Fibroblast of pulmonary artery (primary cell): ENCODE results near the gene PCLO.

Source experiments
- DNase-seq: peaks from one replicate; pipeline ENCODE4 v3.0.0-alpha.2; 2010; ENCODE audit warnings: low read depth
- H3K4me3 ChIP-seq: replicated peaks from 2 replicates; pipeline ENCODE4 v1.5.1; 2011; ENCODE audit warnings: low read depth, mild to moderate bottlenecking, control low read depth, low read length, moderate library complexity
- CTCF ChIP-seq: IDR thresholded peaks from 2 replicates; pipeline ENCODE4 v1.5.1; 2011; ENCODE audit warnings: mild to moderate bottlenecking, control low read depth, low read length, inconsistent platforms; ENCODE audit errors: missing control alignments

Gene PCLO

GRCh38 chr7:83156006-83156405, 6.7 kb downstream of the PCLO start:
- TF ChIP-seq CTCF: no peak
- no peak for DNase-seq

GRCh38 chr7:83155407-83155806, 7.3 kb downstream of the PCLO start:
- no peak for TF ChIP-seq CTCF
- no peak overlapping the region for H3K4me3 ChIP-seq
- DNase-seq: no peak

More at GRCh38 chr7:83156006-83156405, 6.7 kb downstream of the PCLO start:
- no peak overlapping the region for H3K4me3 ChIP-seq

- no peak overlapping the region for H3K4me3 ChIP-seq
- no peak for DNase-seq
- TF ChIP-seq CTCF: no peak
Observed at GRCh38 chr7:83153419-83153818, 9.3 kb downstream of the PCLO start.

- peak; percentile 5 for DNase-seq
- no peak for TF ChIP-seq CTCF
- no peak overlapping the region for H3K4me3 ChIP-seq
Observed at GRCh38 chr7:83150310-83150709, 12.4 kb downstream of the PCLO start.

GRCh38 chr7:83149466-83149865, 13.2 kb downstream of the PCLO start:
- TF ChIP-seq CTCF: no peak
- DNase-seq: peak; percentile 63

GRCh38 chr7:83148776-83149175, 13.9 kb downstream of the PCLO start:
- no peak for TF ChIP-seq CTCF
- no peak overlapping the region for H3K4me3 ChIP-seq
- DNase-seq: peak; percentile 66

More at GRCh38 chr7:83149466-83149865, 13.2 kb downstream of the PCLO start:
- no peak overlapping the region for H3K4me3 ChIP-seq

GRCh38 chr7:83143107-83143506, 19.6 kb downstream of the PCLO start:
- TF ChIP-seq CTCF: no peak
- DNase-seq: no peak
- no peak overlapping the region for H3K4me3 ChIP-seq
